ENCODE results near the gene REELD1. TPM values are rescaled to one million over a fixed set of nuclear protein-coding genes. Genes with fewer than 3 reads are reported as not detected.

The REELD1 gene
- total RNA-seq, 1 experiment from 2014 or later = not detected

- Histone ChIP-seq H3K23me2 (ENCODE audit: insufficient read length, low read depth, low read length, poor library complexity, severe bottlenecking) (no peaks in the 10 kb centered on the region), H3K79me2 (ENCODE audit: insufficient read depth, low read length) (no peaks in the 10 kb centered on the region), H3K27me3 (ENCODE audit: insufficient read depth, low read length) (no peaks in the 10 kb centered on the region), H3K23ac (ENCODE audit: insufficient read length, low read depth, low read length) (no peak overlapping the region), H4K8ac (replicated peaks; ENCODE audit: insufficient read length, low read depth, low read length) (no peak overlapping the region), H2BK12ac (ENCODE audit: insufficient read length, low read depth, low read length) (no peak overlapping the region), H3K4me2 (ENCODE audit: insufficient read depth, insufficient read length, low read length) (no peak overlapping the region), H2BK120ac (ENCODE audit: low read depth, low read length, poor library complexity, severe bottlenecking) (no peak overlapping the region), H4K20me1 (ENCODE audit: control insufficient read depth, insufficient read depth, insufficient read length) (no peaks in the 10 kb centered on the region), H3K9me3 (ENCODE audit: control insufficient read depth, low read depth, low read length) (no peaks in the 10 kb centered on the region), H3K56ac (ENCODE audit: insufficient read length, low read depth, low read length) (no peak overlapping the region), H3K9ac (ENCODE audit: extremely low read depth, insufficient read length, low read length) (no peak overlapping the region), H3K18ac (ENCODE audit: insufficient read length, low read depth, low read length) (no peak overlapping the region), H2BK5ac (ENCODE audit: insufficient read length, low read length) (no peak overlapping the region), H4K5ac (ENCODE audit: insufficient read length, low read depth, low read length) (no peak overlapping the region), H3K79me1 (ENCODE audit: insufficient read depth, low read depth, low read length, poor library complexity, severe bottlenecking) (no peaks in the 10 kb centered on the region), H2BK15ac (ENCODE audit: low read depth, low read length) (no peak overlapping the region), H3T11ph (ENCODE audit: low read length) (no peak overlapping the region), H3K27ac (ENCODE audit: insufficient read length, low read depth, low read length) (no peak overlapping the region), H4K91ac (ENCODE audit: insufficient read length, low read depth, low read length) (no peak overlapping the region), H3K4ac (ENCODE audit: low read depth, low read length) (no peak overlapping the region), H2AFZ (ENCODE audit: low read length) (no peak overlapping the region), H3K14ac (ENCODE audit: insufficient read depth, low read length) (no peak overlapping the region), H2AK5ac (ENCODE audit: insufficient read length, low read length) (no peak overlapping the region), H3K4me1 (ENCODE audit: insufficient read depth, low read length) (no peaks in the 10 kb centered on the region), H2BK20ac (ENCODE audit: low read depth, low read length, poor library complexity, severe bottlenecking) (no peak overlapping the region)
- Mint-ChIP-seq H3K4me3 (no peak overlapping the region), H3K9me3 (no peaks in the 10 kb centered on the region), H3K27me3 (ENCODE audit: low read depth) (no peaks in the 10 kb centered on the region; the same call in 1 of the 2 replicates), H3K27ac (no peak overlapping the region), H3K36me3 (ENCODE audit: insufficient read depth in 1 of 3, low read depth in 3 of 3) (no peaks in the 10 kb centered on the region), H3K4me1 (no peaks in the 10 kb centered on the region)
- TF ChIP-seq CTCF (conservative IDR thresholded peaks at IDR 0.05) = no peak
- WGBS (ENCODE audit: extremely low coverage, insufficient read length, low lambda C conversion rate) = no CpG with 5 or more reads among the region's 8 CpGs
- DNase-seq = no peak
These were observed 10.1 kb downstream of the REELD1 start for GRCh38 chr4:146224326-146224966.

Data from H9 (cell line).